Vagina (tissue), 2 donors: ENCODE data around the gene RIPPLY3.
"Not testable (repeated sequence)": the region's sequence is repeated elsewhere in the genome, so short reads cannot be mapped to it uniquely, and the experiment has no call there.

Source experiments
- CTCF ChIP-seq, 3 experiments: fragments of 450-650 bp in 2 of 3; fragments of 200-600 bp in 1 of 3; sonication (generic) in 1 of 3; IDR thresholded peaks; one replicate each; pipeline ENCODE4 v1.5.1; 2017 to 2019; ENCODE audit warnings: antibody characterized with exemption in 3 of 3, mild to moderate bottlenecking in 2 of 3, moderate library complexity in 2 of 3
- POLR2A ChIP-seq, 2 donors: fragments of 450-650 bp; IDR thresholded peaks; one replicate each; pipeline ENCODE4 v1.6.1; 2017; ENCODE audit warnings: antibody characterized with exemption in 2 of 2, mild to moderate bottlenecking in 2 of 2, moderate library complexity in 2 of 2

- TF ChIP-seq POLR2A, CTCF (IDR thresholded peaks at IDR 0.05): not testable (repeated sequence)
These were observed 3.7 kb upstream of the RIPPLY3 start for GRCh38 chr21:37002851-37003250.
